Osteocyte (in vitro differentiated cells): ENCODE measurements around the gene BCL2L1. TPM values are rescaled to one million over a fixed set of nuclear protein-coding genes. Genes with fewer than 3 reads are reported as not detected.

ENCODE experiments used
- DNase-seq: peaks from one replicate; pipeline ENCODE4 v3.0.0; 2021; ENCODE audit warnings: mixed read lengths; ENCODE audit not compliant: unreplicated experiment; ENCODE audit errors: extremely low spot score
- H3K27ac Mint-ChIP-seq: one replicate; pipeline ENCODE4 v1.8.0; 2021; ENCODE audit warnings: mild to moderate bottlenecking, mixed read lengths; ENCODE audit not compliant: unreplicated experiment
- H3K27me3 Mint-ChIP-seq: one replicate; pipeline ENCODE4 v1.8.0; 2021; ENCODE audit warnings: mixed read lengths; ENCODE audit not compliant: unreplicated experiment
- H3K36me3 Mint-ChIP-seq: one replicate; pipeline ENCODE4 v1.8.0; 2021; ENCODE audit warnings: mixed read lengths; ENCODE audit not compliant: unreplicated experiment
- H3K4me1 Mint-ChIP-seq: one replicate; pipeline ENCODE4 v1.8.0; 2021; ENCODE audit warnings: mixed read lengths; ENCODE audit not compliant: unreplicated experiment
- H3K4me3 Mint-ChIP-seq: one replicate; pipeline ENCODE4 v1.8.0; 2021; ENCODE audit warnings: mild to moderate bottlenecking, moderate library complexity, mixed read lengths; ENCODE audit not compliant: unreplicated experiment
- H3K9me3 Mint-ChIP-seq: one replicate; pipeline ENCODE4 v1.8.0; 2021; ENCODE audit warnings: mixed read lengths; ENCODE audit not compliant: unreplicated experiment
- total RNA-seq: library from RNA; stranded (reverse); gene quantifications from 2 replicates; pipeline ENCODE4 v1.2.1, GENCODE V29; 2021
- TF ChIP-seq, protein P1 (sequence below): fragments of 200-600 bp; sonication (generic); IDR thresholded peaks from 2 replicates; pipeline ENCODE4 v1.5.0; 2021; ENCODE audit warnings: antibody characterized with exemption, mild to moderate bottlenecking, moderate library complexity

Gene BCL2L1
- total RNA-seq, 1 donor from 2014 or later: 67.0 TPM

DNA sequence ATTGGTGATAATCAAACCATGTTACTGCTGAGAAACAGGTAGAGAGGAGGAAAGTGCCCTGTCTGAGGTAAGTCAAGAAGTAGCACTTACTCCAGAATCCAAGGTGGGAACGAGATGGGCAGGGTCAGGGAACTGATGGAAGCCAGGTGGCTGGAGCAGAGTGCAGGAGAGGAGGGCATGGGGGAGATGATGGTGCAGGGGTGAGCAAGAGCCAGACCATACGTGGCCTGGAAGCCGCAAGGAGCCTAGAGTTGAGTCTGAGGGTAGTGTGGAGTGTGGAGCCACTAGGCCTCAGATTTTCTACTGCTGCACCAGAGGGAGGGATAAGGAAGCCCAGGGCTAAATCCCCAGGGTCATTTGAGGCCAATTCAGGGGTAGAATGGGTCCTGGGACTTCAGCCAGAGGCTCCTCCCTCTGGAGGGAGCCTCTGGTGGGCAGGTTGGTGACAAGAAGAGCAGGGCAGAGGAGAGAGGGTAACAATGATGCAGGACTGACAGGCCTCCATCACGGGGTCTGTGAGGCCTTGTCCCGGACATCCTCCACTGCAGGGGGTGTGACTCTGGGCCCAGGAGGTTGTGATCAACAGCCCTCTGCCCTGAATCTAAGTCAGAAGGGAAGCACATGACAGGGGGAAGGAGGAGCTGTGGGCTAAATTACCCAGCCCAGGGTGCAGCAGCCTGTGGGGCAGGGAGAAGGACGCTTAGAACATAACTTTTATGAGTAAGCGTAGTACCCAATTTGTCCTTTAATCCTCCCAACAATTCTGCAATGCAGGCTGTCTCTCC, 56.2 kb downstream of the BCL2L1 start:
- peaks cover 24% of the 10 kb centered on the region for H3K36me3 Mint-ChIP-seq
- no peak overlapping the region for H3K4me3 Mint-ChIP-seq
- H3K4me1 Mint-ChIP-seq: peaks cover 59% of the 10 kb centered on the region
- no peaks in the 10 kb centered on the region for H3K9me3 Mint-ChIP-seq
- no peak for DNase-seq
- TF ChIP-seq, protein P1, sequence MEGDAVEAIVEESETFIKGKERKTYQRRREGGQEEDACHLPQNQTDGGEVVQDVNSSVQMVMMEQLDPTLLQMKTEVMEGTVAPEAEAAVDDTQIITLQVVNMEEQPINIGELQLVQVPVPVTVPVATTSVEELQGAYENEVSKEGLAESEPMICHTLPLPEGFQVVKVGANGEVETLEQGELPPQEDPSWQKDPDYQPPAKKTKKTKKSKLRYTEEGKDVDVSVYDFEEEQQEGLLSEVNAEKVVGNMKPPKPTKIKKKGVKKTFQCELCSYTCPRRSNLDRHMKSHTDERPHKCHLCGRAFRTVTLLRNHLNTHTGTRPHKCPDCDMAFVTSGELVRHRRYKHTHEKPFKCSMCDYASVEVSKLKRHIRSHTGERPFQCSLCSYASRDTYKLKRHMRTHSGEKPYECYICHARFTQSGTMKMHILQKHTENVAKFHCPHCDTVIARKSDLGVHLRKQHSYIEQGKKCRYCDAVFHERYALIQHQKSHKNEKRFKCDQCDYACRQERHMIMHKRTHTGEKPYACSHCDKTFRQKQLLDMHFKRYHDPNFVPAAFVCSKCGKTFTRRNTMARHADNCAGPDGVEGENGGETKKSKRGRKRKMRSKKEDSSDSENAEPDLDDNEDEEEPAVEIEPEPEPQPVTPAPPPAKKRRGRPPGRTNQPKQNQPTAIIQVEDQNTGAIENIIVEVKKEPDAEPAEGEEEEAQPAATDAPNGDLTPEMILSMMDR: no peak
- H3K27ac Mint-ChIP-seq: peak overlapping the region; percentile 41
- no peaks in the 10 kb centered on the region for H3K27me3 Mint-ChIP-seq

DNA sequence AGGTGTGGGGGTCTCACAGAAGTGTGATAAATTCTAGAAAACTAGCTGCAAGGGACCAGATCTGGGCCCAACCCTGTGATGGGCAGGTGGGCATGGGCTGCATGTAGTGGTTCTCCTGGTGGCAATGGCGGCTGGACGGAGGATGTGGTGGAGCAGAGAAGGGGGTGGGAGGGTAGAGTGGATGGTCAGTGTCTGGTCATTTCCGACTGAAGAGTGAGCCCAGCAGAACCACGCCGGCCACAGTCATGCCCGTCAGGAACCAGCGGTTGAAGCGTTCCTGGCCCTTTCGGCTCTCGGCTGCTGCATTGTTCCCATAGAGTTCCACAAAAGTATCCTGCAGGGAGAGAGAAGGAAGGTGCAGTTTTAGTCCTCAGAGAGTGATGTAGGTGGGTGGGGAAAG, 56.9 kb downstream of the BCL2L1 start:
- Mint-ChIP-seq H3K36me3 (peaks cover 23% of the 10 kb centered on the region), H3K4me1 (peaks cover 58% of the 10 kb centered on the region), H3K27ac (no peak overlapping the region), H3K4me3 (no peak overlapping the region), H3K9me3 (no peaks in the 10 kb centered on the region), H3K27me3 (no peaks in the 10 kb centered on the region)
- TF ChIP-seq, protein P1: no peak
- no peak for DNase-seq

DNA sequence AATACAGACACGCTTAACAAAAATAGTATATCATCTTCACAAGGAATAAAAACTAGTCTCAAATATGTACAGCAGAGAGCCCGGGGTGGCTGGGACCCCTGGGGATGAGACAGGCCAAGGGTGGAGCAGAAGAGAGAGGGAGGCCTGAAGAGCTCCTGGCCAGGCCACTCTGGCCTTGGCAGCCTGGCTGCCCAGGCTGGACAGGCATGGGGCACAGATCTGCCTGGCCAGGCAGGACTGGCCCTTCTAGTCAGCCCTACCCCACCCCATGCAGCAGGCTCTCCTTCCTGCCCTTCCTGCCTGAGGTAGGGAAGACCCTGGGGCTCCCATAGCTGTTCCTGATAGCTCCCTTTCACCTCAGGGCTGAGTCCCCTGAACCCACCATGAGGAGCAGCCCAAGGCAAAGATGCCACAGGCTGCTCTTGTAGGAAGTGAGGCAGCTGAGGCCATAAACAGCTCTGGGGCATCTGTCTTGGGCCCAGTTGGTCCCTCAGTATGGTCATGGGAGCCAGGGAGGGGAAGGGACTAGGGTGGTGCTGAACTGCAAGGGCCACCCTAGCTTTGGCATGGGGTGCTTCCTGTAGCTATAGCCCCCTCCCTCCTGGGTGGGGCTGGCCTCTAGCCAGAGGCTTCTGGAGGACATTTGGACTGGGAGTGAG, 57.8 kb downstream of the BCL2L1 start:
- peaks cover 23% of the 10 kb centered on the region for H3K36me3 Mint-ChIP-seq
- H3K27me3 Mint-ChIP-seq: no peaks in the 10 kb centered on the region
- no peaks in the 10 kb centered on the region for H3K9me3 Mint-ChIP-seq
- H3K4me3 Mint-ChIP-seq: no peak overlapping the region
- H3K4me1 Mint-ChIP-seq: peaks cover 50% of the 10 kb centered on the region
- peak overlapping the region; percentile 10 for H3K27ac Mint-ChIP-seq
- TF ChIP-seq, protein P1: no peak
- DNase-seq: no peak

DNA sequence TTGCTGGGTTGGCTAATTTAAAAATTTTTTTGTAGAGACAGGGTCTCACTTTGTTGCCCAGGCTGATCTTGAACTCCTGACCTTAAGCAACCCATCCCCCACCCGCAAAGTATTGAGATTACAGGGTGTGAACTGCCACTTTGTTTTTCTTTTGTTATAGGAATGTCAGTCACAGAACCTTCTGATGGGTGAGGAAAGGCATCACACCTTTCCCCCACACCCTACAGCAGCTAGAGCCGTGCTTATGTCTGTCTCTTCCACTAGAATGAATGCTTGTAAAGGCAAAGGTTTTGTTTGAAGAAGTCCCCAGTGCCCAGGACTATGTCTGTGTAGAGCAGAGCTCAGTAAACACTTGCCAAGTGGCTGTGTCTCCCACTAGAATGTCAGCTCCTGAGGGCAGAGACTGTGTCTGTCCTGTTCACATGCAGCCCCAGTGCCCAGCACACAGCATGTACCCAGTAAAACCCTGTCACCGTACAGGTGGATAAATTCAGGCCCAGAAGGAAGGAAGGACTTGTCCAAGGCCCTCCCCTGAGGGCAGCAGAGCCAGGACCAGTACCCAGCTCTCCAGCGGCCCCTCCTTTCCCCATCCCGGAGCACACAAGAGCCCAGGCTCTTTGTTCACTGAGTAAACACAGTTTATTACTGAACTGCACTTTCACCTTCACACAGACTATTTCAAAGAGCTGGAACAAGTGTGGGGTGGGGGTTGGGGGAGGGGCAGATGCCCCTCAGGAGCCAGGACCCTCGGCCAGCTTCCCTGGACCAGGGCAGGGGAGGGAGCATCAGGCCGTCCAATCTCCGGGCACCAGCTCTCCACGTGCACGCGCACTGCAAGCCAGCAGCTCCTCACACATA, 58.6 kb downstream of the BCL2L1 start:
- Mint-ChIP-seq H3K9me3 (no peaks in the 10 kb centered on the region), H3K27me3 (no peaks in the 10 kb centered on the region), H3K4me1 (peaks cover 49% of the 10 kb centered on the region), H3K36me3 (peaks cover 23% of the 10 kb centered on the region), H3K27ac (peak overlapping the region; percentile 50), H3K4me3 (no peak overlapping the region)
- DNase-seq: no peak
- TF ChIP-seq, protein P1: no peak

DNA sequence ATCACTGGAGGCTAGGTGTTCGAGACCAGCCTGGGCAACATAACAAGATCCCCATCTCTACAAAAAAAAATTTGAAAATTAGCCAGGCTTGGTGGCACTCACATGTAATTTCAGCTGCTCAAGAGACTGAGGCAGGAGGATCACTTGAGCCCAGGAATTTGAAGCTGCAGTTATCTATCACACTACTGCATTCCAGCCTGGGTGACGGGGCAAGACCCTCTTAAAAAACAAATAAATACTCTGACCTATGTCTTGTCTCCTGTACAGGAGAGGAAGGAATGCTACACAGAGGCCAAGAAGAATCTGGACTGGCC, 59.2 kb downstream of the BCL2L1 start:
- no peak overlapping the region for H3K4me3 Mint-ChIP-seq
- H3K27ac Mint-ChIP-seq: peak overlapping the region; percentile 50
- DNase-seq: no peak
- H3K27me3 Mint-ChIP-seq: no peaks in the 10 kb centered on the region
- H3K36me3 Mint-ChIP-seq: peaks cover 23% of the 10 kb centered on the region
- H3K9me3 Mint-ChIP-seq: no peaks in the 10 kb centered on the region
- TF ChIP-seq, protein P1: no peak
- peaks cover 49% of the 10 kb centered on the region for H3K4me1 Mint-ChIP-seq
